ENCODE data around the gene PGM2. TPM values are rescaled to one million over a fixed set of nuclear protein-coding genes. Genes with fewer than 3 reads are reported as not detected.

Gene PGM2
- total RNA-seq, 2 experiments from 2014 or later: 67.4 to 108 TPM

DNA sequence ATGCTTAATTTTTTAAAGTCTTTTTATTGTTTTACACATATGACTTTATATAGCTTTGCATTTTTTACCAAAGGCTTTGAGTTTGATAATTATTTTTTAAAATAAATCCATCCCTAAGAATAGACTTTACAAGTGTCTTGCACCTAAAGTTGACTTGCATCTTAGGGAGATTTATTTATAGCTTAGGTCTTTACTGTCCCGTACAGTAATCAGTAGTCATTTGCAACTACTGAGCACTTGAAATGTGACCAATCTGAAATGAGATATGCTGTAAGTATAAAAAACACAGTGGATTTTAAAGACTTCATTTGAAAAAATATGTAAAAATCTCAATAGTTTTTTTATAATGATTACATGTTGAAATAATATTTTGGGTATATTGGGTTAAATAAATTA is 83.6 kb downstream of the PGM2 start:
- Histone ChIP-seq H3K27ac (ENCODE audit: low read depth, low read length, poor library complexity, severe bottlenecking) (no peak overlapping the region), H3K79me2 (ENCODE audit: insufficient read depth, low read depth, low read length) (peaks cover 21% of the 10 kb centered on the region; the same call in 1 of the 2 replicates), H3K9me3 (ENCODE audit: low read length) (no peaks in the 10 kb centered on the region), H3K36me3 (ENCODE audit: insufficient read depth, low read length) (peaks cover 11% of the 10 kb centered on the region), H3K4me1 (ENCODE audit: insufficient read depth, low read length, poor library complexity, severe bottlenecking) (no peaks in the 10 kb centered on the region), H4K20me1 (ENCODE audit: insufficient read depth, low read length) (no peaks in the 10 kb centered on the region), H3K4me3 (ENCODE audit: low read depth, low read length, poor library complexity, severe bottlenecking) (no peak overlapping the region), H2AFZ (ENCODE audit: low read length) (no peak overlapping the region), H3K4me2 (ENCODE audit: low read length) (no peak overlapping the region), H3K9me2 (ENCODE audit: insufficient read depth, low read length) (no peaks in the 10 kb centered on the region)
- intact Hi-C loops (cut with micrococcal nuclease; ENCODE audit: unreplicated experiment): no loop called here
- CTCF ChIA-PET (ENCODE audit: unreplicated experiment): no interaction called here
- TF ChIP-seq EZH2phosphoT487 (IDR thresholded peaks at IDR 0.05; ENCODE audit: borderline replicate concordance, low read depth, low read length): no peak
- TF ChIP-seq, protein P1, sequence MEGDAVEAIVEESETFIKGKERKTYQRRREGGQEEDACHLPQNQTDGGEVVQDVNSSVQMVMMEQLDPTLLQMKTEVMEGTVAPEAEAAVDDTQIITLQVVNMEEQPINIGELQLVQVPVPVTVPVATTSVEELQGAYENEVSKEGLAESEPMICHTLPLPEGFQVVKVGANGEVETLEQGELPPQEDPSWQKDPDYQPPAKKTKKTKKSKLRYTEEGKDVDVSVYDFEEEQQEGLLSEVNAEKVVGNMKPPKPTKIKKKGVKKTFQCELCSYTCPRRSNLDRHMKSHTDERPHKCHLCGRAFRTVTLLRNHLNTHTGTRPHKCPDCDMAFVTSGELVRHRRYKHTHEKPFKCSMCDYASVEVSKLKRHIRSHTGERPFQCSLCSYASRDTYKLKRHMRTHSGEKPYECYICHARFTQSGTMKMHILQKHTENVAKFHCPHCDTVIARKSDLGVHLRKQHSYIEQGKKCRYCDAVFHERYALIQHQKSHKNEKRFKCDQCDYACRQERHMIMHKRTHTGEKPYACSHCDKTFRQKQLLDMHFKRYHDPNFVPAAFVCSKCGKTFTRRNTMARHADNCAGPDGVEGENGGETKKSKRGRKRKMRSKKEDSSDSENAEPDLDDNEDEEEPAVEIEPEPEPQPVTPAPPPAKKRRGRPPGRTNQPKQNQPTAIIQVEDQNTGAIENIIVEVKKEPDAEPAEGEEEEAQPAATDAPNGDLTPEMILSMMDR (conservative IDR thresholded peaks at IDR 0.05; ENCODE audit: low read length): no peak
- POLR2A ChIA-PET: interaction anchor here (0.7 kb wide), 1 partner anchor 119 kb away, joined by 3 read pairs; no protein-coding TSS in a partner anchor
- BruUV-seq (replicated peaks): no TSS peak
- no peak for DNase-seq (ENCODE audit: low spot score)

Other genes with a start within 250 kb of the PGM2 start
- gene RELL1, start 140.3 kb upstream of the PGM2 start, total RNA-seq (2014; rRNA removed; shearing (Covaris generic)): 60.7 and 62.3 TPM in 2 replicates
- 51.6 and 53.5 TPM in 2 replicates for gene RELL1, start 140.3 kb upstream of the PGM2 start, total RNA-seq (2022)
- 489 and 545 TPM in 2 replicates for gene TBC1D1, start 64.4 kb downstream of the PGM2 start, total RNA-seq (2014; rRNA removed; shearing (Covaris generic))
- 539 and 754 TPM in 2 replicates for gene TBC1D1, start 64.4 kb downstream of the PGM2 start, total RNA-seq (2022)
- 1.0 and 1.6 TPM in 2 replicates for gene PTTG2, start 133.7 kb downstream of the PGM2 start, total RNA-seq (2014; rRNA removed; shearing (Covaris generic))
- 1.7 and 2.0 TPM in 2 replicates for gene PTTG2, start 133.7 kb downstream of the PGM2 start, total RNA-seq (2022)

All from OCI-LY7 (cell line).